Inflammatory macrophage treated with lipopolysaccharide for 1 hour (primary cell): ENCODE results near the gene NOM1.

Experiments
- DNase-seq, 2 donors: peaks; one replicate each; pipeline ENCODE4 v3.0.0-alpha.2; 2020 to 2022

Gene NOM1

GRCh38 chr7:157017603-157018327 is 68.3 kb downstream of the NOM1 start:
- no peak for DNase-seq

- no peak for DNase-seq
These were observed 69.0 kb downstream of the NOM1 start for GRCh38 chr7:157018328-157018996.

GRCh38 chr7:157018997-157019608 is 69.6 kb downstream of the NOM1 start:
- DNase-seq = no peak

- DNase-seq = no peak
These were observed 70.4 kb downstream of the NOM1 start for GRCh38 chr7:157019718-157020451.

GRCh38 chr7:157020514-157021070 is 71.1 kb downstream of the NOM1 start:
- DNase-seq = no peak

- no peak for DNase-seq
These were observed 71.8 kb downstream of the NOM1 start for GRCh38 chr7:157021071-157021870.

GRCh38 chr7:157021871-157022680 is 72.6 kb downstream of the NOM1 start:
- DNase-seq = no peak
